Liver (tissue), 3 donors: ENCODE results near the gene IL1RAP.
"Not testable (repeated sequence)": the region's sequence is repeated elsewhere in the genome, so short reads cannot be mapped to it uniquely, and the experiment has no call there.

Experiments
- JUND ChIP-seq, 2 donors: IDR thresholded peaks; 2 replicates each; pipeline ENCODE4 v1.6.1; 2016; ENCODE audit warnings: antibody characterized with exemption in 2 of 2
- RXRA ChIP-seq, 2 donors: IDR thresholded peaks; 2 replicates each; pipeline ENCODE4 v1.6.1; 2017 to 2018; ENCODE audit warnings: antibody characterized with exemption in 2 of 2, mild to moderate bottlenecking in 1 of 2
- TF ChIP-seq, protein P1 (sequence below): fragments of 150-350 bp; IDR thresholded peaks from 2 replicates; pipeline ENCODE4 v1.5.1; 2017; ENCODE audit warnings: improper control_type of control experiment, low read depth, low read length; ENCODE audit not compliant: missing input control
- TF ChIP-seq, protein P2 (sequence below): IDR thresholded peaks from 2 replicates; pipeline ENCODE4 v1.6.1; 2016; ENCODE audit warnings: antibody characterized with exemption
- TF ChIP-seq, protein P3 (sequence below): IDR thresholded peaks from 2 replicates; pipeline ENCODE4 v1.6.1; 2016; ENCODE audit warnings: antibody characterized with exemption, mild to moderate bottlenecking
- TF ChIP-seq, protein P4 (sequence below): IDR thresholded peaks from 2 replicates; pipeline ENCODE4 v1.6.1; 2016; ENCODE audit warnings: antibody characterized with exemption
- donor health status: healthy.
- donor health status: healthy.

DNA sequence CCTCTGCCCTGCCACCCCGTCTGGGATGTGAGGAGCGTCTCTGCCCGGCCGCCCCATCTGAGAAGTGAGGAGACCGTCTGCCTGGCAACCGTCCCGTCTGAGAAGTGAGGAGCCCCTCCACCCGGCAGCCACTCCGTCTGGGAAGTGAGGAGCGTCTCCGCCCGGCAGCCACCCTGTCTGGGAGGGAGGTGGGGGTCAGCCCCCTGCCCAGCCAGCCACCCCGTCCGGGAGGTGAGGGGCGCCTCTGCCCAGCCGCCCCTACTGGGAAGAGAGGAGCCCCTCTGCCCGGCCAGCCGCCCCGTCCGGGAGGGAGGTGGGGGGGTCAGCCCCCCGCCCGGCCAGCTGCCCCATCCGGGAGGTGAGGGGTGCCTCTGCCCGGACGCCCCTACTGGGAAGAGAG is 40.6 kb upstream of the IL1RAP start:
- TF ChIP-seq, protein P1, sequence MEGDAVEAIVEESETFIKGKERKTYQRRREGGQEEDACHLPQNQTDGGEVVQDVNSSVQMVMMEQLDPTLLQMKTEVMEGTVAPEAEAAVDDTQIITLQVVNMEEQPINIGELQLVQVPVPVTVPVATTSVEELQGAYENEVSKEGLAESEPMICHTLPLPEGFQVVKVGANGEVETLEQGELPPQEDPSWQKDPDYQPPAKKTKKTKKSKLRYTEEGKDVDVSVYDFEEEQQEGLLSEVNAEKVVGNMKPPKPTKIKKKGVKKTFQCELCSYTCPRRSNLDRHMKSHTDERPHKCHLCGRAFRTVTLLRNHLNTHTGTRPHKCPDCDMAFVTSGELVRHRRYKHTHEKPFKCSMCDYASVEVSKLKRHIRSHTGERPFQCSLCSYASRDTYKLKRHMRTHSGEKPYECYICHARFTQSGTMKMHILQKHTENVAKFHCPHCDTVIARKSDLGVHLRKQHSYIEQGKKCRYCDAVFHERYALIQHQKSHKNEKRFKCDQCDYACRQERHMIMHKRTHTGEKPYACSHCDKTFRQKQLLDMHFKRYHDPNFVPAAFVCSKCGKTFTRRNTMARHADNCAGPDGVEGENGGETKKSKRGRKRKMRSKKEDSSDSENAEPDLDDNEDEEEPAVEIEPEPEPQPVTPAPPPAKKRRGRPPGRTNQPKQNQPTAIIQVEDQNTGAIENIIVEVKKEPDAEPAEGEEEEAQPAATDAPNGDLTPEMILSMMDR: not testable (repeated sequence)
- TF ChIP-seq JUND, RXRA (IDR thresholded peaks at IDR 0.05): not testable (repeated sequence)
- TF ChIP-seq, protein P2, sequence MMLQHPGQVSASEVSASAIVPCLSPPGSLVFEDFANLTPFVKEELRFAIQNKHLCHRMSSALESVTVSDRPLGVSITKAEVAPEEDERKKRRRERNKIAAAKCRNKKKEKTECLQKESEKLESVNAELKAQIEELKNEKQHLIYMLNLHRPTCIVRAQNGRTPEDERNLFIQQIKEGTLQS: not testable (repeated sequence)
- TF ChIP-seq, protein P3, sequence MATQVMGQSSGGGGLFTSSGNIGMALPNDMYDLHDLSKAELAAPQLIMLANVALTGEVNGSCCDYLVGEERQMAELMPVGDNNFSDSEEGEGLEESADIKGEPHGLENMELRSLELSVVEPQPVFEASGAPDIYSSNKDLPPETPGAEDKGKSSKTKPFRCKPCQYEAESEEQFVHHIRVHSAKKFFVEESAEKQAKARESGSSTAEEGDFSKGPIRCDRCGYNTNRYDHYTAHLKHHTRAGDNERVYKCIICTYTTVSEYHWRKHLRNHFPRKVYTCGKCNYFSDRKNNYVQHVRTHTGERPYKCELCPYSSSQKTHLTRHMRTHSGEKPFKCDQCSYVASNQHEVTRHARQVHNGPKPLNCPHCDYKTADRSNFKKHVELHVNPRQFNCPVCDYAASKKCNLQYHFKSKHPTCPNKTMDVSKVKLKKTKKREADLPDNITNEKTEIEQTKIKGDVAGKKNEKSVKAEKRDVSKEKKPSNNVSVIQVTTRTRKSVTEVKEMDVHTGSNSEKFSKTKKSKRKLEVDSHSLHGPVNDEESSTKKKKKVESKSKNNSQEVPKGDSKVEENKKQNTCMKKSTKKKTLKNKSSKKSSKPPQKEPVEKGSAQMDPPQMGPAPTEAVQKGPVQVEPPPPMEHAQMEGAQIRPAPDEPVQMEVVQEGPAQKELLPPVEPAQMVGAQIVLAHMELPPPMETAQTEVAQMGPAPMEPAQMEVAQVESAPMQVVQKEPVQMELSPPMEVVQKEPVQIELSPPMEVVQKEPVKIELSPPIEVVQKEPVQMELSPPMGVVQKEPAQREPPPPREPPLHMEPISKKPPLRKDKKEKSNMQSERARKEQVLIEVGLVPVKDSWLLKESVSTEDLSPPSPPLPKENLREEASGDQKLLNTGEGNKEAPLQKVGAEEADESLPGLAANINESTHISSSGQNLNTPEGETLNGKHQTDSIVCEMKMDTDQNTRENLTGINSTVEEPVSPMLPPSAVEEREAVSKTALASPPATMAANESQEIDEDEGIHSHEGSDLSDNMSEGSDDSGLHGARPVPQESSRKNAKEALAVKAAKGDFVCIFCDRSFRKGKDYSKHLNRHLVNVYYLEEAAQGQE: not testable (repeated sequence)
- TF ChIP-seq, protein P4, sequence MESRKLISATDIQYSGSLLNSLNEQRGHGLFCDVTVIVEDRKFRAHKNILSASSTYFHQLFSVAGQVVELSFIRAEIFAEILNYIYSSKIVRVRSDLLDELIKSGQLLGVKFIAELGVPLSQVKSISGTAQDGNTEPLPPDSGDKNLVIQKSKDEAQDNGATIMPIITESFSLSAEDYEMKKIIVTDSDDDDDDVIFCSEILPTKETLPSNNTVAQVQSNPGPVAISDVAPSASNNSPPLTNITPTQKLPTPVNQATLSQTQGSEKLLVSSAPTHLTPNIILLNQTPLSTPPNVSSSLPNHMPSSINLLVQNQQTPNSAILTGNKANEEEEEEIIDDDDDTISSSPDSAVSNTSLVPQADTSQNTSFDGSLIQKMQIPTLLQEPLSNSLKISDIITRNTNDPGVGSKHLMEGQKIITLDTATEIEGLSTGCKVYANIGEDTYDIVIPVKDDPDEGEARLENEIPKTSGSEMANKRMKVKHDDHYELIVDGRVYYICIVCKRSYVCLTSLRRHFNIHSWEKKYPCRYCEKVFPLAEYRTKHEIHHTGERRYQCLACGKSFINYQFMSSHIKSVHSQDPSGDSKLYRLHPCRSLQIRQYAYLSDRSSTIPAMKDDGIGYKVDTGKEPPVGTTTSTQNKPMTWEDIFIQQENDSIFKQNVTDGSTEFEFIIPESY: not testable (repeated sequence)
